Measurements from ENCODE around the gene DNMT3B.

DNMT3B gene

DNA sequence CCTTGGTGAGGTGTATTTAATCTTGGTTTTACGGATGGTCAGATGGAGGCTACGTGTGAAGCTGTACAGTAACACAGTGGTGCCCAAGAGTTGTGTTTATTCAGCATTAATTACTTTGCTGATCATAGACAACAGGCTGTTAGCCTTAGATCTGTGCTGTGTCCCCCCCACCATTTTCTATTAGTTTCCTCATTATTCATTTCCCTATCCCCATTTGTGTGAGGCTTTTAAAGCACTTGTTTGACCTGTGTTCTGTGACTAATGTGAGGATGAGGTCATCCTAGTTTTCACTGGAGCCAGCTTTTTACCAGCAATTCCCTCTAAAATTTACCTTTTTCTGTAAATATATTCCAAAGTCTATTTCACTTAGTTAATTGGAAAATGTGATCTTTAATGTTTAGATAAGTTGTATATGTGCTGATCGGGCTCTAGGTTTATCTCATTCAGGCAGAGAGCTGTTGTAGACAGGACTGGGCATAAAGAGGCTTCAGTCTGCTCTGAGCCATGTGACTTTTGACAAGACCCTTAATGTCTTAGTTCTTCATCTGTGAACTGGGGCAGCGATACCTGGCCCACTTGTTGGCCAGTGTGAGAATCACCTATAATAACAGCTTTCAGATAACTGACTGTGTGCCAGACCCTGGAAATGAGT lies 66.0 kb downstream of the DNMT3B start:
- no peak for DNase-seq

DNA sequence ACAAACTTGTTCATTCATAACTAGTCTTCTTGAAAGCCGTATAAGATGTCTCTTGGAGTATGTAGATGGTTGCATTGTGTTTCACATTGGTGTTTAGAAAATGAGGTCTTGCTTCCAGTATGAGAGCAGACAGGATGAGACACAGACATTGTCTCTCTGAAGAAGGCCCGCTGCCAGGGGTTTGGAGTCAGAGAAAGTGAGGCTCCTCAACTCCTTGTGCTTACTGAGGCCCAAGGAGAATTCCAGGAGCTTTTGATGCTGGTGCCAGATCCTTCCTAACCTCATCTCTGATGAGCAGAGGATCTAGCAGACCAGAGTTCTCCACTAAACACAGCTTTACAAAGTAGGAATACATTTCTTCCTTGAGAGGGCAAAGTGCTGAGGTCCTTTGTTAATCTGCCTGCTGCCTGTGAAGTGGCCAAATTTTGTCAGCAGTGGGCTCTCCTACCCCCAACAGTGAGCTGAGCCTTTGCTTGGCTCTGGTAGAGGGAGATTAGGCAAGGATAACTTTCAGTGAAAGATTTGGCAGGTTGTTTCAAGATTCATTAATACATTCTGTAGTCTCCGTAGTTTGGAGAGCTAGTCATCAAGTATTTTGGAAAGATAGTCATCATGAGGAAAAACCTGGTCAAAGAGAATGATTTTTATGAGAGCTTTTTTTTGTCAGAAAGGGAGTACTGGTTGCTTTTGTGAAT lies 67.3 kb downstream of the DNMT3B start:
- no peak for DNase-seq

DNA sequence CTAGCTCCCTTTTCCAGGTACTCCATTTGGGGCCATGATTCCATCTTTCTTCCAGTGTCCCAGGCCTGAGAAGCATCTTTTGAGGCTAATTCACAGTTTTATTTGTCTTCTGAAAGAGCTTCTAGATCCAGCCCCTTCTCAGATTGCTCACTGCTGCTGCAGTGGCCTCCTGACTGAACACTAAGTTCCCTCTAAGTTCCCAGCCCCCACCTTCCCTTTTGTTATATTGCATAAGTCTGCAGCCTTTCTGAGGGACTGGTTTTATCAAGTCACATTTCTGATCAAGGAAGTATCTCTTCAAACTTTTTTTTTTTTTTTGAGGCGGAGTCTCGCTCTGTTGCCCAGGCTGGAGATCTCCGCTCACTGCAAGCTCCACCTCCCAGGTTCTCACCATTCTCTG lies 68.3 kb downstream of the DNMT3B start:
- DNase-seq: no peak

DNA sequence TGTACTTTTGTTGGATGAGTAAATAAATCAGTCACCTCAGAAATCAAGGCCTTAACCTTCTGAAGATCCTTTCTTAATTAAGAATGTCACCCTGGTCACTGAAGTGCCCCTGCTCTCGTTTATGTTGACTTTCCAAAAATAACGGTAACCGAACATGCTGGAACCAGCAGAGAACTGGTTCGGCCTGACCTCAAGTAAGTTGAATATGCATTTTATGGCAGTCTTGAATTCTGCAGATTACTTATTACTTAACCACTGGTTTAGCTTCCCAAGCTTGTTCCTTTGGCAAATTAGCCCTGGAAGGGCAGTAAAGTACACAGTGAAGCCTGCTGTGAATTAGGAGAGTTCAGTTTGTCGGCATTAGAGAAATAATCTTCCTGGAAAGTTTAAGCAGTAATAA lies 69.8 kb downstream of the DNMT3B start:
- no peak for DNase-seq

DNA sequence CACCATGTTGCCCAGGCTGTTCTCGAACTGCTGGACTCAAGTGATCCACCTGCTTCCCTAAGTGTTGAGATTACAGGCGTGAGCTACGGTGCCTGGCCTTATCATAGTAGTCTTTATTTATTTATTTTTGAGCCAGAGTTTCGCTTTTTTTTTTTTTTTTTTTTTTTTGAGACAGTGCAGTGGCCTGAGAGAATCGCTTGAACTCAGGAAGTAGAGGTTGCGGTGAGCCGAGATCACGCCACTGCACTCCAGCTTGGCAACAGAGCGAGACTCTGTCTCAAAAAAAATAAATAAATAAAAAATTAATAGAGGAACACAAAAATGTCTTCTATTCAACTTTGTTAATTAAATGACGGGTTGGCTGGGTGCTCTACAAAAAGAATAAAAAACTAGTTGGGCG lies 70.5 kb downstream of the DNMT3B start:
- DNase-seq: no peak

DNA sequence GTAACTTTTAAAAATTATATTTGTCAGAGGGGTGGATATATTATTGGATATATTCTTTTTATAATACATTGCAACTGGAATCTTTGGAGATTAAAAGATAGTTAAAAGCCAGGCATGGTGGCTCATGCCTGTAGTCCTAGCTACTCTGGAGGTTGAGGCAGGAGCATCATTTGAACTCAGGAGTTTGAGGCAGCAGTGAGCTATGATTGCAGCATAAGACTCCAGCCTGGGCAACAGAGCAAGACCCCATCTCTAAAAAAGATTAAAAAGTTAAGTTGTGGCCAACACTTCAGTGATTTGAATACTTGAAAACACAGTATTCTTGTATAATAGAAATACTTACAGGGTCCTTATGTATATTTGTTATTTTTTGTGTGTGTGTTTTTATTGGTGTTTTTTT lies 72.8 kb downstream of the DNMT3B start:
- no peak for DNase-seq

DNA sequence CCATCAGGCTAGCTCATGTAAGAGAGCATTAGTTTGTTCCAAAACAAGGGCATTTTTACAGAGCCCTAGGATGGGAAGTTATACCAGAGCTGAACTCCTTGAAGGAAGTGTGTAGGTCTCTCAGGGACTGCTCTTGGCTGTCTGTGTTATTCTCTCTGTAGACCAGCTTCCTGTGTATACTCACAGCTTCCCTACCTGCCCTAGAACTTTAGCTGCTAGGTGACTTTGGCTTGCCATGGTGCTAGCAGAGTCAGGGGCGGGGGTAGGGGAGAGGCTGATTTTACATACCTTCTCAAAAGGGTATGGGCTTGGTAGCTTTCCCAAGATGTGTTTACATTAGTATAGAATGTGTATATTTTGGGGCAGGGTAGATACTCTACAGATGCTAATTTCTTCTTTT lies 75.0 kb downstream of the DNMT3B start:
- DNase-seq: no peak

DNA sequence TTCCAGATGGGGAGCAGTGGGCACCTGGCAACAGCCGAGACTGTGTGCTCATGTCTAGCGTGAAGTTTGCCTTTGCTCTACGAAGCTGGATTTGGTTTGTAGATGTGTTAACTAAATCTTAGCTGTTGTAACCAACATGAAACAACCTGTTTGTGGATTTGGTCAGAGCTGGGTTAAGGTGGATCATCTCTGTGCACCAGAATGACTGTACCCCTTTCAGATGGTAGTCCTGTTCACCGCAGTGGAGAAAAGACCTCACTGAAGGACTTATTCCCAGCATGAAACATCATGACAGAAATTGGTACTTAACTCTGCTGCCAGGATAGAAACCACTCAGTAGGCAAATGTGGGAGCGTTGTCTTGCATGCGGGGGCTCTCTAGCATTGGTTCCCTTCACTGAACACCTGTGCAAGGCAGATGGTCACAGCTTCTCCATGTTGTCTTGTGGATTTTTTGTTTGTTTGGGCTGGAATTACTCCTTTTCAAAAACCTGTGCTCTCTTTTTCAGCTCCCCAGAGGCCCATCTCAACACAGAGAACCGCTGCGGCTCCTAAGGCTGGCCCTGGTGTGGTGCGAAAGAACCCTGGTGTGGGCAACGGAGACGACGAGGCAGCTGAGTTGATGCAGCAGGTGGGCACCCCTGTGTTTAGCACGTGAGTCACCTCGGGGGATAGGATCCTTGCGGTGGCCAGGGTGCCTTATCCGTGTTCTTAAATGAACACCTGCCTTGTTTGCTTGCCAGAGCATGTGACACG lies 77.2 kb downstream of the DNMT3B start:
- DNase-seq: no peak

DNA sequence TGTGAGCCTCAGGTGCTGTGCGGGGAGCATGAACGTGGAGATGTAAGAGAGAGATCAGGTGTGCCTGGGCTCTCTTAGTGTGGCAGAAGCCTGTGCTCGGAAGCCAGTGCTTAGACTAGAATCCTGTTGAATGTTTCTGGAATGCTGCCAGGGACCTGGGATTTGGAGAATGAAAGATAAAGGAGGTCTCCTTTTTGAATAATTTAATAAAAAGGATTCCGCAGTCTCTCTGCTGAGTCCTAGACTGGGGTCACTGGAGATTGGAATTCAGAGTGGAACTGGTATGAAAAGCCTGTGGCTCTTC lies 77.7 kb downstream of the DNMT3B start:
- DNase-seq: no peak

DNA sequence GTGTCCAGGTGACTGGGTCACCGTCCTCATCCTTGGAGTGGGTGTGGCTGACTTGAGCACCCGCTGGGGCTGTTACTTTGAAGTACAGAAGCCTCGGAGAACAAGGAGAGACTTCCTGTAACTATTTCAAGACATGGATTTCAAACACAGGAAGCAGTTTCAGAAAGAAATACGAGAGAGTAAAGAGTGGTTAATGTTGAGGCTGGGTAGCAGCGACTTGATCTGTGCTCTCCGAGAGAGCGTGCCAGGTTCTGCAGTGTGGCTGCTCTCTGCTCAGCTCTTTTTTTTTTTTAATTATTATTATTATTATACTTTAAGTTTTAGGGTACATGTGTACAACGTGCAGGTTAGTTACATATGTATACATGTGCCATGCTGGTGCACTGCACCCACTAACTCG lies 79.0 kb downstream of the DNMT3B start:
- no peak for DNase-seq

DNA sequence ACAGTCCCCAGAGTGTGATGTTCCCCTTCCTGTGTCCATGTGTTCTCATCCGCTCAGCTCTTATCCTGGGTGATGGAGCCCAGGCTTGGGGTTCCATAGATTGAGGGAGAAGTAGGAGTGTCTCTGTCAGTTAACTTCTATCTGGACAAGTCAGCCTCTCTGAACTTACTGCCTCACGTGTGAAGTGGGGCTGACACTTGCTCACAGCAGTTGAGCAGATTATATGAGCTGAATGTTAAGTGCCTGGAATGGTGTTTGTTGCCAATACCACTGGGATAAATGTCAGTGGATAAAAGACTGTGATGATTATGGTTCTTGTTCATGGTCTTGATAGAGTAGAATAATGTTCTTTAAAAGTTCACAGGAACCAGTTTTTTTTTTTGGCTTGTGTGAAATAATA lies 79.4 kb downstream of the DNMT3B start:
- DNase-seq: no peak

DNA sequence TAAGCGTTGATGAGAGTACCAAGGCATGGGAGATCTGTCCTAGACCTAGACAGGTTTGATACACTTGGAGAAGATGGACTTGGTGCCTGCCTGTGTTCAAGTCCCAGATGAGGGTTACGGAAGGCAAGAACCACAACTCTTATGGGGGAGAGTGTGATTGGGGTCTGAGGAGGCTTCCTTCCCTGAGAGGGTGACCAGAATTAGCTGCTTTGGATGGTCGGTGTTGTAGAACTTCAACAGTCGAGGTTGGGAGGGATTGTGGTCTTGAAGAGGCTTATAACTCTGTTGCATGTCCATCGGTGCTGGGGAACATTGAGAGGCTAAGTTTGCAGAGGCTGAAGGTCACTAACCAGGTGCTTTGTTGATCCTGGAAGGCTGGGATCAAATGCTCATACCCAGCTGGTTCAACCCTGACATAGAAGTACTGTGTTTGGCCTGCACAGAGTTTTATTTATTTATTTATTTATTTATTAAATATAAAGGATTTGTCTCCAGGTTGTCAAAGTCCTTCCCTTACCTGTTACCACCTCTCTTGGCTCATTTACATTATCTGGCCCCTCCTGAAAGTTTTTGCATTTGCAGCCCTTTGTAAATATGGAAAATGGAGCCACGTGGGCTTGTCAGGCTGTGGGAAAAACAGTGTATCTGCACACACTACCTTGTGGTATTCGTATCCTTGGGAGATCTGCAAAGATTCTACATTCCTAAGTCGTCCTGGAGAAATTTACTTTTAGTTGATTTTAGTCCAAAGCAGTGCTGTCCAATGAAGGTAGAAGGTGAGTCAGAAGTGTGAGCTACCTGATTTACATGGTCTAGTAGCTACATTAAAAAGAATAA lies 80.7 kb downstream of the DNMT3B start:
- DNase-seq: no peak

DNA sequence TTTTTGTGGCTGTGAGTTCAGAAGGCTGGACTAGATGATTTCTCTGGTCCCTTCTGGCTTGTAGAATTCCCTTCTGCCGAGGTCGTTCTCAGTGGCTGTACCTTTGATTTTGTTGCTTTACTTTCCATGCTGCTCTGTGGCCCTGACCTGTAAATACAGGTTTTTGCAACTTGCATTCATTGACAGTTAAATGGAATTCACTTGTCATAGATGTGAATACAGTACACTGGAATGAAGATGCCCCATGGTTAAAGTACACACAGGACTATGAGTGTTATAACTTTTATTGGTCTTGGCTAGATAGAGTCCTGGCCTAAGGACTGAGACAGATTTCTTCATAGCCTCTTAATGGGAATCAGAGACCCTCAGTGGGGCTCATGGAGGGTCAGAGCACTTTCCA lies 83.6 kb downstream of the DNMT3B start:
- DNase-seq: no peak

DNA sequence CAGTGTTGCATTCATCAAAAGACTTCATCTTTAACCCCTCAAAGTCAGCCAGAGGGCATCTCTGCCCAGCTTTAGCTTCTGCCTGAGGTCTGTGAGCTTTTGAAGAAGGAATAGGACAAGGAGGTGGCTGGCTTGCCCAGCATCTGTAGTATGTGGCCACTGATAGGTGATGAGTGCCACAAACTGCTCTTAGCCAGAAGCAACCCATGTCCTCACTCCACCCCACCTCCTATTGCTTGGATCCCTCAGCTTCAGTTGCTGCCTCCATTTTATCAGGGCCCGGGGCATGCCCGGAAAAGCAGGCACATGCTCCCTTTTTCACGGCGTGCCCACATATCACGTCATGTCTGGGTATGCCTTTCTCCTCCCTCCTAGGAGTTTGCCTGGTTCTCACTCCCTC lies 84.7 kb downstream of the DNMT3B start:
- DNase-seq: no peak

DNA sequence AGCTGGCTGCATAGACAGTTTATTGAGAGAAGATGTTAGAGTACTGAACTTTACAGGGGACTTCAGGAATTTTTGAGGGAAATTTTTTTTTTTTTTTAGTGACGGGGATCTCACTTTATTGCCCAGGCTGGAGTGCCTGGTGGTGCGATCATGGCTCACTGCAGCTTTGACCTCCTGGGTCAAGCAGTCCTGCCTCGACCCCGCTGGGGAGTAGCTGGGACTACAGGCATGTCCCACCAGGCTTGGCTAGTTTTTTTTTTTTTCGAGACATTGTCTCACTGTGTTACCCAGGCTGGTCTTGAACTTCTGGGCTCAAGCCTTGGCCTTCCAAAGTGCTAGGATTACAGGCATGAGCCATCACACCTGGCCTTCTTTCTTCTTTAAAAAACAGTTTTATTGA lies 85.8 kb downstream of the DNMT3B start:
- no peak for DNase-seq

DNA sequence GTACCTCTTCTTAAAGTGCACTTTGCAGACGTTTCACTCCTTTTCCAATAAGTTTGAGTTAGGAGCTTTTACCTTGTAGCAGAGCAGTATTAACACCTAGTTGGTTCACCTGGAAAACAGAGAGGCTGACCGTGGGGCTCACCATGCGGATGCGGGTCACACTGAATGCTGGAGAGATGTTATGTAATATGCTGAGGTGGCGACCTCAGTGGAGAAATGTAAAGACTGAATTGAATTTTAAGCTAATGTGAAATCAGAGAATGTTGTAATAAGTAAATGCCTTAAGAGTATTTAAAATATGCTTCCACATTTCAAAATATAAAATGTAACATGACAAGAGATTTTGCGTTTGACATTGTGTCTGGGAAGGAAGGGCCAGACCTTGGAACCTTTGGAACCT lies 86.7 kb downstream of the DNMT3B start:
- DNase-seq: no peak

DNA sequence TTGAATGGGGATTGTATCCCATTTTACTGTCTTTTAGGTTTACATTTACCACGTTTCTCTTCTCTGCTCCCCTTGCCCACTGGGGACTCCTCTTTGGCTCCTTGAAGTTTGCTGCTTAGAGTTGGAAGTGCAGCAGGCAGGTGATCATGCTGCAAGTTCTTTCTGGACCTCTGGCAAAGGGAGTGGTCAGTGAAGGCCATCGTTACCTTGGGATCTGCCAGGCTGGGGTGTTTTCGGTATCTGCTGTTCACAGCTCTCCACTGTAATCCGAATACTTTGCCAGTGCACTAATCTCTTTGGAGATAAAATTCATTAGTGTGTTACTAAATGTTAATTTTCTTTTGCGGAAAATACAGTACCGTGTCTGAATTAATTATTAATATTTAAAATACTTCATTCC lies 87.4 kb downstream of the DNMT3B start:
- DNase-seq: no peak

DNA sequence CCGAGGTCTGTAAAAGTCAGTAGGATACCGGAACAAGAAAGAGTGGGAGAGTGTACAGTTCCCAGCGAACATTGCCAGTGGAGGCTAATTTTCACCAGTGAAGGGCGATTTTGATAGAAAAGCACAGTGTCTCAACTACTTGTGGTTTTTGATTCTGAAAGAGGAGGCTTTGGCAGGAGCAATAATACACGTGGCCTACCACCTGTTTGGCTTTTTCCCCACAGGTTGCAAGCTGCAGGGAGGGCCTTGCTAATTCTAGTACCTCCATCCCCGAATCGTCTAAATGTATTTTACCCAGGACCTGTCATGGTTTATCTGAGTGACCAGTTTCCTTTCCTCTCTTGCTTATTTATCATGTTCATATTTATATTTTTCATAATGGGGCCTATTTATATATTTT lies 93.2 kb downstream of the DNMT3B start:
- DNase-seq: no peak

DNA sequence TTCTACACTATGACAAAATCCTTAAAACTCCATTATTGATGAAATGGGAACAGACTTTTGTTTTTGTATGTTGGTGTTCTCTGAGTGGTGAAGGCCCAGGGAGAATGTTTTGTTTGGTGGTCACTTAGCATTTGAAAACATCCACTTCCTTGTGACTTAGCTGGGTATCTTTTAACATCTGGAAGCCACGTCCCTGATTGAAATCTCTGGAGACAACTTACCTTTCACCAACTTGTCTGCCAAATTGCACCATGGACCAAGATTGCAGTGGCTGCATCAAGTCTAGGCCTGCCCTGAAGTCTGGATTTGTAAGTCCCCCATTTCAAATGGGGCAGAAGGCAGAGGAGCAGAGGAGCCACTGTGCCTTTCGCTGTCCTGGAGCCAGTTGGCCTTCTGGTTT lies 96.0 kb downstream of the DNMT3B start:
- no peak for DNase-seq

Data from stimulated activated naive CD4-positive, alpha-beta T cell treated with Interleukin-2 at 50 U/mL for 16 hours (primary cell).